Parathyroid adenoma (tissue), 2 donors: ENCODE measurements around the gene LINS1.

Experiments used
- H2AFZ ChIP-seq: fragments of 300-600 bp; sonication (generic); one replicate; pipeline ENCODE4 v1.7.0; 2017; ENCODE audit warnings: antibody characterized with exemption, mild to moderate bottlenecking
- H3K27ac ChIP-seq: fragments of 300-600 bp; sonication (generic); one replicate; pipeline ENCODE4 v1.7.0; 2017
- H3K27me3 ChIP-seq: fragments of 300-600 bp; sonication (generic); one replicate; pipeline ENCODE4 v1.7.0; 2017; ENCODE audit warnings: low read length; ENCODE audit not compliant: control insufficient read depth, insufficient read depth
- H3K36me3 ChIP-seq: fragments of 300-600 bp; sonication (generic); one replicate; pipeline ENCODE4 v1.7.0; 2017; ENCODE audit warnings: low read length; ENCODE audit not compliant: control insufficient read depth, insufficient read depth
- H3K4me1 ChIP-seq: fragments of 300-600 bp; sonication (generic); one replicate; pipeline ENCODE4 v1.7.0; 2017; ENCODE audit warnings: control low read depth
- H3K4me2 ChIP-seq: fragments of 300-600 bp; sonication (generic); one replicate; pipeline ENCODE4 v1.7.0; 2017; ENCODE audit warnings: low read length
- H3K4me3 ChIP-seq: fragments of 300-600 bp; sonication (generic); one replicate; pipeline ENCODE4 v1.7.0; 2017; ENCODE audit warnings: low read depth, low read length
- H3K79me2 ChIP-seq: fragments of 300-600 bp; sonication (generic); one replicate; pipeline ENCODE4 v1.7.0; 2017; ENCODE audit warnings: control low read depth
- H3K9ac ChIP-seq: fragments of 300-600 bp; sonication (generic); one replicate; pipeline ENCODE4 v1.7.0; 2017; ENCODE audit warnings: mild to moderate bottlenecking
- H3K9me3 ChIP-seq: fragments of 300-600 bp; sonication (generic); one replicate; pipeline ENCODE4 v1.7.0; 2017; ENCODE audit warnings: low read length; ENCODE audit not compliant: control insufficient read depth
- CTCF ChIP-seq: fragments of 300-600 bp; sonication (generic); IDR thresholded peaks from one replicate; pipeline ENCODE4 v1.7.0; 2017; ENCODE audit warnings: antibody characterized with exemption, mild to moderate bottlenecking
- donor health status: primary hyperparathyroidism.

LINS1 gene

GRCh38 chr15:100531823-100532327 is 70.1 kb downstream of the LINS1 start:
- Histone ChIP-seq H3K4me2 (no peak overlapping the region), H3K4me1 (no peaks in the 10 kb centered on the region), H3K79me2 (no peaks in the 10 kb centered on the region), H3K27ac (no peak overlapping the region), H2AFZ (no peak overlapping the region), H3K27me3 (no peaks in the 10 kb centered on the region), H3K9ac (no peak overlapping the region), H3K36me3 (no peaks in the 10 kb centered on the region), H3K9me3 (no peaks in the 10 kb centered on the region), H3K4me3 (no peak overlapping the region)
- TF ChIP-seq CTCF = no peak

DNA sequence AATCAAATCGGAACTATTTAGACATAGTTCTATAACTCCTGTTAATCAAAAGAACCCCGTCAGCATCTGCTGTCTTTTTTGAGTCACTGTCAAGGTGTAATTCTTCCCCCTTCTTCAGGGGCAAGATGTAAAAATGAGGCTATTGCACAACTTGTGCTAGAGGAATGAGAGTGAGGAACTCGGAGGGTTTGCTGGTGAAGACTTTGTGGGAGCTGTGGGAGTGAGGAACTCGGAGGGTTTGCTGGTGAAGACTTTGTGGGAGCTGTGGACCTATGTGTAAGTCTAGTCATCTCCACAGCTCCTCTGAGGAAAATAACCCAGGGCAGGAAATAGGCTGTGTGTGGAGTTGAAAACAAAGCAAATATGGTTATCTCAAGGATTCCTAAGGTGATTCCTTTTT is 70.8 kb downstream of the LINS1 start:
- Histone ChIP-seq H3K36me3 (no peaks in the 10 kb centered on the region), H3K9ac (no peak overlapping the region), H3K4me3 (no peak overlapping the region), H3K4me2 (no peak overlapping the region), H2AFZ (no peak overlapping the region), H3K27me3 (no peaks in the 10 kb centered on the region), H3K79me2 (no peaks in the 10 kb centered on the region), H3K4me1 (no peaks in the 10 kb centered on the region), H3K9me3 (no peaks in the 10 kb centered on the region), H3K27ac (no peak overlapping the region)
- no peak for TF ChIP-seq CTCF

GRCh38 chr15:100529556-100529955 is 72.4 kb downstream of the LINS1 start:
- Histone ChIP-seq H3K27ac (no peak overlapping the region), H3K79me2 (no peaks in the 10 kb centered on the region), H2AFZ (no peak overlapping the region), H3K4me1 (no peaks in the 10 kb centered on the region), H3K4me3 (no peak overlapping the region), H3K9me3 (no peaks in the 10 kb centered on the region), H3K9ac (no peak overlapping the region), H3K4me2 (no peak overlapping the region), H3K36me3 (no peaks in the 10 kb centered on the region), H3K27me3 (no peaks in the 10 kb centered on the region)
- no peak for TF ChIP-seq CTCF

DNA sequence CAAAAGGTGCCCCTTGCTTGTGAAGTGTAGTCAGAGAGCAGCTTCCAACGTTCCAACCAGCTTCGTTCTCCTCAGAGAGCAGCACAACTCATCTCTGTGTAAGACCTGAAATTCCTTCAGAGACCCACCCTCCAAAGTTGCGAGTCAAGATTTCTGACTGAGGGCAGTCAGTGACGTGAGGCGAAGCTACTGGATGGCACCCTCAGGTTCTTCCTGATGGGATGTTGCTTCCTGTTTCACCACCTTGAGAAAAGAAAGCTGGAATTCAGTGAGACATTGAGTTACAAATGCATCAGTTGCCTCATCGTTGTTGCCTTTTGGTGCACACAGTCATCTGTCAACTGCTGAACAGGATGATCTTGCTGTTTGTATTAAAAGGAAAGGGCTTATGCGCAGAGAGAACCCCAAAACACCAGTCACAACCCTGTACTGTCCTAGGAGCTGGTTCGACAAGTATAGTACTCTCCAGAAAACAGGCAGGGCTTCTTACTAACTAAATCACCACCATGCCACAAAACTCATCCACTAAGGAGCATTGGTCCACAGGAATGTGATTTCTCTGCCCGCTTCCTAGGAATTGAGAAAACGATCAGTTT is 73.1 kb downstream of the LINS1 start, which contains the start of gene CERS3:
Gene CERS3 (minus strand): TSS at position 118 of the 596 bp plus-strand sequence. CDS start 27,101 bp downstream, outside the sequence.
- Histone ChIP-seq H3K4me2 (no peak within 1 kb of the TSS), H3K4me1 (no peaks in the 10 kb centered on the region), H3K36me3 (no peaks in the 10 kb centered on the region), H2AFZ (no peak within 1 kb of the TSS), H3K9me3 (no peaks in the 10 kb centered on the region), H3K9ac (no peak within 1 kb of the TSS), H3K79me2 (no peaks in the 10 kb centered on the region), H3K4me3 (no peak within 1 kb of the TSS), H3K27me3 (no peaks in the 10 kb centered on the region), H3K27ac (no peak within 1 kb of the TSS)
- TF ChIP-seq CTCF = no peak

DNA sequence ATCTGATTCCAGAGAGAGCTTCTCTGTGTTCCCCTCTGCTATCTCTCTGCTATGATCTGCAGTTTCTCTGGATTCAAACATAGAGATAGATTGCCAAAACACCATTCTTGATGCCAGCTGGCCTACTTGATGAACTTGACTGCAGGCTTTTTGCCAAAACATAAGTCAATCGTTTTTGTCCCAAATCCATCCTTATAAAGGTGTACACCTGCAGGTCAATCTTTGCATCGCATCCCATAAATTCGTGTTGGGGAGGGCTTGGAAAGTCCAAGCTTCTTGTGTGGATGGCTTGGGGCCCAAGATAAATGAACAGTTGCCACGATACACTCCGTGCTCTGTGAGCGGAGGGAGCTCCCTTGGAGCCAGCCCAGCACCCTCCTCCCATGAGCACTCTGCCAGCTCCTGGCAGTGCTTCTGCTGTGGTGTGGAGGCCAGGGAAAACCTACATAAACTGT is 75.9 kb downstream of the LINS1 start:
- H3K4me3 ChIP-seq = no peak overlapping the region
- H3K4me2 ChIP-seq = no peak overlapping the region
- H3K36me3 ChIP-seq = no peaks in the 10 kb centered on the region
- no peaks in the 10 kb centered on the region for H3K27me3 ChIP-seq
- no peaks in the 10 kb centered on the region for H3K9me3 ChIP-seq
- TF ChIP-seq CTCF = no peak
- H3K9ac ChIP-seq = no peak overlapping the region
- no peaks in the 10 kb centered on the region for H3K4me1 ChIP-seq
- no peak overlapping the region for H2AFZ ChIP-seq
- no peaks in the 10 kb centered on the region for H3K79me2 ChIP-seq
- H3K27ac ChIP-seq = no peak overlapping the region
